NCI-H82 treated with DMSO at 0.1 percent for 48 hours (cell line): ENCODE measurements around the gene ZNF182.
"Not testable (repeated sequence)": the region's sequence is repeated elsewhere in the genome, so short reads cannot be mapped to it uniquely, and the experiment has no call there.

Experiments used
- DNase-seq: peaks from one replicate; lab custom pipeline; 2025; ENCODE audit not compliant: unreplicated experiment; lab: John Stamatoyannopoulos, UW

Gene ZNF182

DNA sequence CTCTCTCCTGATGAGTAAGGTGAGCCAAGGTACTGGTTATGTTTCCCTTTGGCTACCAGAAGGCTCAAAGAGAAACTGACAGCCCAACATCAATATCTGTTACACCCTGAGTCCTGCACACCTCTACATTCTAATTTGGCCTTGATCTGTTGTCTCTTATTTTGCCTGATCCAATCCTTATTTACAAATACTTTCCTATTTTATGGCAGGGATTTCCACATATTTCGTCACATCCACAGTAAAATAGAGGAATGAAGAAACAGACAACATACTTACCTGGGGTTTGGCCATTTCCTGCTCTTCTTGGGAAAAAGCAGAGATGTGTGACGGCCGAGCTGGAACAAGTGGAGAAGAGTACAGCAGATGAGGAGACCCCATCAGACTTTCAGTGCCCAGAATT lies 1.5 kb downstream of the ZNF182 start:
- DNase-seq = no peak

DNA sequence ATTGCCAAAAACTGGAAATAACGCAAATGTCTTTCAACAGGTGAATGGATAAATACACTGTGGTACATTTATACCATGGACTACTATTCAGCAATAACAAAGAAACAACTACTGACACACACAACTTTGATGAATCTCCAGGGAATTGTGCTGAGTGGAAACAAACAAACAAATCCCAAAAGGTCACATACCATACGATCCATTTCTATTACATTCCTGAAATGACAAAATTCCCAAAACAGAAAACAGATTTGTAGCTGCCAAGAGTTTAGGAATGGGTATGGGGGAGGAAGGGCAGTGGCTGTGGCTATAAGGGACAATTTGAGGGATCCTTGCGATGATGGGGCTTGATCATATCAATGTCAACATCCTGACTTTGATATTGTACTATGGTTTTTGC lies 2.5 kb downstream of the ZNF182 start:
- DNase-seq = no peak

DNA sequence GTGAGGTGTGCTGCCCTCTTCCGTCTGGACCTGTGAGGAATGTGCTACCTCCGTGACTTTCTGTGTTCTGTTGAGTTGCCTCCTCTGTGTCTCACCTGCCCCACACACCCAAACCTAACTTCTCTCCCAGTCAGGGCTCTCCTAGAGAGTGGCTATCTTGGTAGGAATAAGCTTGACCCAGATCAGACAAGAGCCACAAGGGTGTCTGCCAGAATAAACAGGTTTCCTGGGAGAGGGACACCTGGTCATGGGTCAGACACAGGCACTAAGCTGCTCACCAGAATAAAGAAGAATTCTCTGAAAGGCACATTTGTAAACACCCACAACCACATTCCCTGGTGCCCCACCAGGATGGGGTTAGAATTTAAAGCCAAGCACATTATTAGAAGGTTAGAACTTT lies 11.1 kb downstream of the ZNF182 start:
- DNase-seq = no peak

DNA sequence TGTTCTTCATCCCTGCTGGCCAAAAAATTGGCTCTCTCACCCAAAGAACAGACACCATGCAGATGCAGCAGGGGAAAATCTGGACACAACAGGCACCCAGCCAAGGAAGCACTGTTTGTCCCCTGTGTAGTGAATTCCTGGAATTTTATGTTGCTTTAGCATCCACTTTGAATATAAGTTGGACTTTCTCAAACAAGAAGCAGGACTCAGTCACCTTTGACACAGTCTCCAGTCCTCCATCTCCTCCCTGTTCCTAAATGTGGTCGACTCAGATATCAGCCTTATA lies 11.8 kb downstream of the ZNF182 start:
- DNase-seq = no peak

DNA sequence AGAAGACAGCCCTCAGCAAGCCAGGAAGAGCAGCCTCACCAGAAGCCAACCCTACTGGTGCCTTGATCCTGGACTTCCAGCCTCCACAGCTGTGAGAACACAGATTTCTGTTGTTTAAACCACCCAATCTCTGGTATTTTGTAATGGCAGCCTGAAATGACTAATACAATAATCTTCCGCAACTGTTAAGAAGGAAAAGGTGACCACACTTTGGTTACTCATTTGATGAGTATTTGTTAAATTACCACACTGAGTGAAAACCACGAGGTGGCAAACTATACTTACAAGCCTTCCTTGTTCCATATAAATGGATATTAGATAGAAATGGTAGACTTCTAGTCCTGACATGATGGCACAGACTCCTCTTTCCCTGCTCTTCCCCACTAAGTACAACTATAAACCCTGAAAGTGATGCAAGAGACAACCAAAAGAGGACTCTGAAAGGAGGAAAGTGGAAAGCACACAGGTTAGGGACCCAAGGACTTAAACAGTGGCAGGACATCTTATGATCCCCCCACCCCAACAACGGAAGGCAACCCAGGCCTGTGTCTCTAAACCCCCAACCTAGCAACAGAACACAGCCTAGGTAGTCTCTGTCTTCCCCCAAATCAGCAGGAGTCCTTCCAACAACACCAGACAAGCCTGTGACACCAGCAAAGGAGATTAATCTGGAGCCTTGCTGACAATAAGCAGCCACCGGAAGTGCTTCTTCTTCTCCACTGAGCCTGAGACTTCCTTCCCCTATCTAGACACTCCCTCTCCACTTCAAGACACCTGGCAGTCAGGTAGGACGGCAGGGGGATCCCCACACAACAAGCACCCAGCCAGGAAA lies 12.3 kb downstream of the ZNF182 start:
- no peak for DNase-seq

DNA sequence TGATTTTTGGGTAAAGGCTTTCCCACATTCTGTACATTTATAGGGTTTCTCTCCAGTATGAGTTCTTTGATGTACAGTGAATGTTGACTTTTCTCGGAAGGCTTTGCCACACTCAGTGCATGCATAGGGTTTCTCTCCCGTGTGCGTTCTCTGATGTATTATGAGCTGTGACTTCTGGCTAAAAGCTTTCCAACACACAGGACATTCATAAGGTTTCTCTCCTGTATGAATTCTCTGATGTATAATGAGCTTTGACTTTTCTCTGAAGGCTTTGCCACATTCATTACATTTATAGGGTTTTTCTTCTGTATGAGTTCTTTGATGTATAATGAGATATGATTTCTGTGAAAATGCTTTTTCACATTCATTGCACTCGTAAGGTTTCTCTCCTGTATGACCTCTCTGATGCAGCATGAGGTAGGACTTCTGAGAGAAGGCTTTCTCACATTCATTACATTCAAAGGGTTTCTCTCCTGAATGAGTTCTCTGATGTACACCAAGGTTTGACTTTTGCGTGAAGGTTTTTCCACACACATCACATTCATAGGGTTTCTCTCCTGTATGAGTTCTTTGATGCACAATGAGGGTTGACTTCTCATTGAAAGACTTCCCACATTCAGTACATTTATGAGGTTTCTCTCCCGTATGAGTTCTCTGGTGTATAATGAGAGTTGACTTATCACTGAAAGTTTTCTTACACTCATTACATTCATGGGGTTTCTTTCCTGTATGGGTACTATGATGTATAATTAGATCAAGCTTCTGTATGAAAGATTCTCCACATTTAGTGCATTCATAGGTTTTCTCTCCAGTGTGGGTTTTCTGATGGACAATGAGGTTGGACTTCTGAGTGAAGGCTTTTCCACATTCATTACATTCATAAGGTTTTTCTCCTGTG lies 27.3 kb downstream of the ZNF182 start:
- DNase-seq = no peak

DNA sequence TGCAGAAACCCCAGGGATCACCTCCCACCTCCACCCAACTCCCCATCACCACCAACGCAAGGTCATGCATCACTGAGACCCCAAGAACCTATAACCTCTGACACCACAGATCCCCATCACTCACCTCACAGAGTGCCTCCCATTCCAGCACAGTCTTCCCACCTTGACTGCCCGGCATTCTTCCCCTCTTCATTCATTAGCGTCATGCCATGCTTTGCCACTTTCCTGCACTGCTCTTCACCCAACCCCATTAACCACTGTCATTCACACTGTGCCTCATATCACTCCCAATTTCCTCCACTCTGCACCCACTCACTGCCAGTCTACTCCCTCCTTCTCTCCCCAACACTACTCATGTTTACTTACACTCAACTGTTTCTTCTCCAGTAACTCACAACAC lies 30.6 kb downstream of the ZNF182 start:
- DNase-seq = no peak

DNA sequence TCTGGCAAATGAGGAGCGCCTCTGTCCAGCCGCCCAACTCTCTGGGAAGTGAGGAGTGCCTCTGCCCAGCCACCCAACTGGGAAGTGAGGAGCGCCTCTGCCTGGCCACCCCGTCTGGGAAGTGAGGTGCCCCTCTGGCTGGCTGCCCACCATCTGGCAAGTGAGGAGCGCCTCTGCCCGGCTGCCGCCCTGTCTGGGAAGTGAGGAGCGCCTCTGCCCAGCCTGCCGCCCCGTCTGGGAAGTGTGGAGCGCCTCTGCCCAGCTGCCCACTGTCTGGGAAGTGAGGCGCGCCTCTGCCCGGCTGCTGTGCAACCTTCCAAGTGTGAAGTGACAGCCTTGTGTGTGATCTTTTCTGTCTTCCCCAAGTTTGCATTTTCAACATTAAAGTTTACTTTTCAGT lies 38.3 kb downstream of the ZNF182 start:
- DNase-seq = not testable (repeated sequence)

DNA sequence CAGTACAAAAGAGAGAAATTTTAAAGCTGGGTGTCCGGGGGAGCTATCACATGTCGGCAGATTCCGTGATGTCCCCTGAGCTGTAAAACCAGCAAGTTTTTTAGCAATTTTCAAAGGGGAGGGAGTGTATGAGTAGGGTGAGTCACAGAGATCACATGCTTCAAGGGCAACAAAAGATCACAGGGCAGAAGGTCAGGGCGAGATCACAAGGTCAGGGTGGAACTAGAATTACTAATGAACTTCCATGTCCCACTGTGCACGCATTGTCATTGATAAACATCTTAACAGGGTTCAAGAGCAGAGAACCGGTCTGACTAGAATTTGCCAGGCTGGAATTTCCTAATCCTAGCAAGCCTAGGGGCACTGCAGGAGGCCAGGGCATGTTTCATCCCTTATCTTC lies 42.0 kb downstream of the ZNF182 start:
- not testable (repeated sequence) for DNase-seq

DNA sequence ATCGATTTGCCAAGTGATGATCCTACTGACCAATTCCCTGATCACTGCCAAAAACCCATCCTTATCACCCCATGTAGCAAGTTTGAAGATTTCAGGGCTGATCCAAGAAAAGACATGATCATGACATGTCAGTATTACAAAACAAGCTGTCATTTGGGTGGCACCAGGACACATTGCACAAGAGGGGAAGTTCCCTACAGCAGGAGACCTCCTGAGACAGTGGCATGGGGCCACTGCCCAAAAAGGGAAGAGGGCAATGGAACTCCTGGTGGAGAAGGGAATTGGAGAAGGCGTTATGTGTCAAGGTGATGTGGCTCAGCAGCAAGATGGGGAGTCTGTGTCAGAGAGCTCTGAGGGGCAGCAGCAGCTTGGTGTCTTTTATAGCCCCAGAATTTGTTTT lies 43.4 kb downstream of the ZNF182 start:
- no peak for DNase-seq

DNA sequence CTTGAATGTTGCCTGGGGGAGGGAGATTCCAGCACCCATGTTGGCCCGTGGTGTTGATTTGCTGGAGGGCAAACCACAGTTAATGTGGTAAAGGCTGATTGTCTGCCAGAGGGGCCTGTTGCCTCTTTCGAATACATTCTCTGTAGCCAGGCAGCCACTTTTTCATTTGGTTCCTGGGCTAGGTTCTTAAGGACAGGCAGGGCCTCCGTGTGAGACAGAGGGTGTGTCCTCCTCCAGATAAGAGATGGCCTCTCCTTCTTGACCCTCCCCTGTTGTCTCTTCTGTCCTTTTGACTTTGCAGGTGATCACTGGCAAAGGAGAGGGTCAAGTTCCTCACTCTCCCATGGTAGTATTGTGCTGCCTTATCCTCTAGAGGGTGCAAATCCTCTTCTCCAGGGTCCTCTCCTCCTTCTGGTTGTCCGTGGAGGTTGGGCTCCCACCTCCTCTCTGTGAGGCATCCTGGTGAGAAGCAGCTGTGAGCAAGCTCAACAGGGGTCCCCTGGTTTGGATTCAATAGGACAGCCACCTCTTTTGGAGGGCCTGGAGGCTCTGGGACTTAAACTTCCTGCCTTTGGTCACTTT lies 44.9 kb downstream of the ZNF182 start:
- no peak for DNase-seq

DNA sequence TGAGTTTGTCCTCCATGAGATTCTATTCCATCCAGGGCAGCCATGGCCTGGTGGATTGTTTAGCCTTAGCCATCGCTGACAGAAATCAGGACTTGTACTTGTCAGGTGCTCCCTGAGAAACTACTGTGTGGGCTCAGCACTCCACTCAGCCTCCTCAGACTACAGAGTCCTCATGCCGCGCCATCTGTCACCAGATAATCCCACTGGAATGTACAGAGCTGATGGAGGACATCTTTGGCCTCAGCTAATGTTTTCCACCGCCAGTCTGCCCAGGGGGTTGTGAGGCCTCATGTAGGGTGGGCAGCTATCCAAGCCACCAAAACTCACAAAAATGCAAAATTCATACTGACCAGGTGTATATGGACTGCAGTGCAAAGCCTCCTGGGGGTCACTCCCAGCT lies 45.6 kb downstream of the ZNF182 start:
- DNase-seq = peak; percentile 24

DNA sequence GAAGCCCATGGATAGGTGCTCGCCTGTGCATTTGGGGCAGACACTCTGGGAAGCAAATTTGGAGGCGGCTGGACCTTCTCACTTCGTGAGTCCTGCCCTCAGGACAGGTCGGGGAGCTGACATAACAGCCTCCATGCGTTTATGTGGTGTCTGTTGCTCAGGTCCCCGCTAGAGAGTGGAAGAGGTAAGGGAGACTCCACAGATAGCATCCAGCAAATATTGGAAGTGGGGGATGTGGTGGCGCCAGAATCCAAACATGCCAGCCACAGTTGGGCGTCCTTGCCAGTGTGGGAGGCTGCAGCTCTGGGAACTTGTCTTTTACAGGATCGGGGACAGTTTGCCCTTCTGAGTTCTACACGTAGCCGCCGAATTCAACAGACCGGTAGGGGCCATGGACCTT lies 47.8 kb downstream of the ZNF182 start:
- DNase-seq = no peak

DNA sequence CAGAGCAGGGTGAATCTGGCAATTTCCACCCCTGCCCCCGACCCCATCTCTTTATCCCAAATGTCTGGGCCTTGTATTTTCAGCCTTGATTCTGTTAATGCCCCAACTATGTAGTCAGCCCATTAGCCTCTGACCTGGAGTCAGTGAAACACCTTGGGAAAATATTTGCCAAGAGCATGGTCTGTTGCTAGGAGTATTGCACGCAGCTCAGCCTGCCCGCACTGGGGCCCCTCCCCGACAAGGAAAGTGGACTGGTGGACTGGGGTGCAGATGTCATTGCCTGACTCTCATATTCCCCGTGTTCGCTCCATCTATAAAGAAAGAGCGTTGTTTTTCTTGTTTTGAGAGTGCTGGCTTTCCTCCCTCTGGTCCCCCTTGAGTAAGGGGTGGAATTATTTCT lies 48.5 kb downstream of the ZNF182 start:
- not testable (repeated sequence) for DNase-seq

DNA sequence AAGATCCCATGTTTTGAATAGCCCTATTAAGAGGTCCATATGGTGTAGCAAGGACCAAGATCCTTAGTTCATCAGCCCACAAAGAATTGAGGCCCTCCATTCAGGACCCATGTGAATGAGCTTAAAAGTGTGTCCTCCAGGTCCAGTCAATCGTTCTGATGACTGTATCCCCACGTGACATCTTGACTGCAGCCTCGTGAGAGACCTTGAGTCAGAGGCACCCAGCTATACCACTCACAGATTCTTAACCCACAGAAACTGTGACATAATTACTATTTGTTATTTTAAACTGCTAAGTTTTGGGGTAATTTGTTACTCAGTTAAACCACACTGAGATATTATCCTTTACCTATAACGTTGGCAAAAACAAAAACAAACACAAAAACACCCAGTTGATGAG lies 62.4 kb downstream of the ZNF182 start:
- DNase-seq = no peak

DNA sequence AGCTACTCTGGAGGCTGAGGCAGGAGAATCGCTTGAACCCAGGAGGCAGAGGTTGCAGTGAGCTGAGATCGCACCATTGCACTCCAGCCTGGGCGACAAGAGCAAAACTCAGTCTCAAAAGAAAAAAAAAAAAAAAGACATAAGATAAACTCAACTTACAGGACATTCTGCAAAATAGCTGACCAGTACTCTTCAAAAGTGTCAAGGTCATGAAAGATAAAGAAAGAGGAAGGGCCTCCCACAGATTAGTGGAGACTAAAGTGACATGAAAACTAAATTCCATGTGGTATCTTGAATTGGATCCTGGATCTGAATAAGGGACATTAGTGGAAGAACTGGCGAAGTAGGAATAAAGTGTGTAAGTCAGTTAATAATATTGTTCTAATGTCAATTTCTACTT lies 63.3 kb downstream of the ZNF182 start:
- no peak for DNase-seq

DNA sequence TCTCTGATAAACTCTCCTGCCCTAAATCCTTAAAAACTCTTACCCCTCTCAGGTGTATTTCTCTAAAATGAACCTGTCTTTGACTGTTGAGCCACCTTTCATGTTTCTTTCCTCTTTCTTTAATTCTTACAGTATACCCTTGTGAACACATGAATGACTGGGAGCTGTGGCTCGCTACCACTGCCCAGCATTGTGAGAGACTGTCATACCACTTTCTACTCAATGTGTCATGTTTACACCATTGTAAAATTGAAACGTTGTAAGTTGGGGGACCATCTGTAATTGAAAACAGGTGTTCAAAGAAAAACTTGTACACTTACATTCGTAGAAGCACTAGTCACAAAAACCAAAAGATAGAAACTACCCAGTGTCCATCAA lies 66.9 kb downstream of the ZNF182 start:
- DNase-seq = no peak

DNA sequence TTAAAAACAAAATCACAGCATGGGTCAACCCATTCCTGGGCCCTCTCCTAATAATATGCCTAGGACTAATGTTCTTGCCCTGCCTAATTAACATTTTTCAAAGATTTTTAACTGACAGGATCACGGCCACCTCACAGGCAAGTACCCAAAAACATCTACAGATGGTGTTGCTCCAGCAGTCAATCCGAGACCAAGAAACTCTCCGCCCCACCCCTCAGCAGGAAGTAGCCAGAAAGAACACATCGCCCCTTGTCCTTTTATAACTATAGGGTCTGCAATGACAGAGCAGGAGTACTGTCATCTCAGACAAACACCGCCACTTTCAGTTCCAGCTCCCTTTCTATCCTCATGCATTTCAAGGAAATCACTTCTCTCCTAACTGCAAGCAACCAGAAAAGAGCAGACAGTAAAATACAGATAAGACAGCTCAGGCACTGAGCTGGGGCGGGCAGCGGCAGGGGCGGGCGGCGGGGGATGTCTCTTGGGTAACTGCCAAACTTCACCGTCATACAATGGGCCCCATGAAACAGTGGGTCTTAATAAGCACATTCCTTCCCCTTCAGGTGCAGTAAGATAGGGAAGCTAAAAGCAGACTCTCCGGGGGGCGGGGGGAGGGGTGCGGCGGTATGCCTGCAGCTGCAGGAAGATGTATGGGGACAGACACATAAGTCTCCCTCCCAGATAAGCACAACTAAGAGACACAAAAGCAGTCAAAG lies 67.4 kb downstream of the ZNF182 start:
- DNase-seq = no peak

DNA sequence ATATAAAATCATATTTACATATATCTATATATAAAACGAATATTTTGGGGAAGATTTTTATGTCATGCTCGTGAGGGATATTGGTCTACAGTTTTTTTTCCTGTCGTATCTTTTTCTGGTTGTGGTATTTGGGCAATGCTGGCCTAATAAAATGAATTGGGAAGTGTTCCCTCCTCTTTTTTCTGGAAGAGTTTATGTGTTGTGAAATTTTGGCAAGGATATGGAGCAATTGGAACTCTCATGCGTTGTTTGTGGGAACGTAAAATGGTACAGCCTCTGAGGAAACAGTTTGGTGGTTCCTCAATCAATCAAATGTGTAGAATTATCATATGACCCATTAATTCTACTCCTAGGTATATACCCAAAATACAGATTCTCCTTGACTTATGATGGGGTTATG lies 69.8 kb downstream of the ZNF182 start:
- no peak for DNase-seq

DNA sequence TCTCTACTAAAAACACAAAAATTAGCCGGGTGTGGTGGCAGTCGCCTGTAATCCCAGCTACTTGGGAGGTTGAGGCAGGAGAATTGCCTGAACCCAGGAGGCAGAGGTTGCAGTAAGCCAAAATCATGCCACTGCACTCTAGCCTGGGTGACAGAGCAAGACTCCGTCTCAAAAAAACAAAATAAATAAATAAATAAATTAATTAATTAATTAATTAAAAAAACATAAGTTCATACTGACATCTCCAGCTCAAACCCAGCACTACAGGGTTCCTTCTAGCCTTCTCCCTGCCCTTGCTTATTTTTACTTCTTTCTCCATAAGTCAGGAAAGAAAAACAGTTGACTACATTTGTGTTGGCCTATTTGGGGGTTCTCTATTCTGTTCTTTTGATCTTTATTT lies 71.8 kb downstream of the ZNF182 start:
- not testable (repeated sequence) for DNase-seq

DNA sequence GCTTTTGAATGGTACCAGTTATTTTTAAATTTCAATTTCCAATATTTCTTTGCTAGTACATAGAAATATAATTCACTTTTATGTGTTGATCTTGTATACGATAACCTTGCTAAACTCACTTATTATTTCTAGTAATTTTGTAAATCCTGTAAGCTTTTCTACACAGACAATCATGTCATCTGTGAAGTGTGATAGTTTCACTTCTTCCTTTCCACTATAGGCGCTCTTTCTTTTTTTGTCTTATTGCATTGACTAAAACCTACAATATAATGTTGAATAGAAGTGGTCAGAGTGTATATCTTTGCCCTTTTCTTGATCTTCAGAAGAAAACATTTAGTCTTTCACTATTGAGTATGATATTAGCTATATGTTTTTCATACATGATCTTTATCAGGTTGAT lies 76.6 kb downstream of the ZNF182 start:
- no peak for DNase-seq
